Retinal pigment epithelial cell (primary cell): Measurements from ENCODE around the gene AKR1B1.

Experiments
- DNase-seq: peaks from one replicate; pipeline ENCODE4 v3.0.0-alpha.2; 2010; ENCODE audit warnings: low read depth
- H3K4me3 ChIP-seq: 2 replicates; pipeline ENCODE4 v1.5.1; 2011; ENCODE audit warnings: mild to moderate bottlenecking, low read length, control low read depth, moderate library complexity
- CTCF ChIP-seq: conservative IDR thresholded peaks from 2 replicates; pipeline ENCODE4 v1.5.1; 2011; ENCODE audit warnings: low read depth, low read length, control low read depth, inconsistent platforms

The AKR1B1 gene

GRCh38 chr7:134447383-134447782, 11.5 kb downstream of the AKR1B1 start:
- no peak for DNase-seq
- TF ChIP-seq CTCF = no peak
- H3K4me3 ChIP-seq = no peak overlapping the region

GRCh38 chr7:134446923-134447322, 12.0 kb downstream of the AKR1B1 start:
- no peak for TF ChIP-seq CTCF
- H3K4me3 ChIP-seq = no peak overlapping the region
- DNase-seq = no peak

GRCh38 chr7:134446446-134446845, 12.5 kb downstream of the AKR1B1 start:
- H3K4me3 ChIP-seq = no peak overlapping the region
- no peak for DNase-seq
- TF ChIP-seq CTCF = no peak

GRCh38 chr7:134444961-134445315, 14.0 kb downstream of the AKR1B1 start:
- TF ChIP-seq CTCF = no peak
- DNase-seq = no peak
- H3K4me3 ChIP-seq = no peak overlapping the region

- no peak for TF ChIP-seq CTCF
- no peak for DNase-seq
- no peak overlapping the region for H3K4me3 ChIP-seq
Observed at GRCh38 chr7:134444198-134444960, 14.5 kb downstream of the AKR1B1 start.

GRCh38 chr7:134443396-134444070, 15.4 kb downstream of the AKR1B1 start:
- no peak for TF ChIP-seq CTCF
- no peak for DNase-seq
- H3K4me3 ChIP-seq = no peak overlapping the region
